K562 (cell line): ENCODE data around the gene CSNK1D.

Source experiments
- CHD2 ChIP-seq: IDR thresholded peaks from 2 replicates; pipeline ENCODE4 v1.6.1; 2011; ENCODE audit warnings: low read depth, low read length
- JUN ChIP-seq, 2 experiments: sonication (generic) in 1 of 2; formaldehyde crosslinking in 1 of 2; IDR thresholded peaks; 2 replicates each; pipeline versions ENCODE4 v1.6.1 to v1.8.0; 2012 to 2022; ENCODE audit warnings: borderline replicate concordance in 2 of 2, mild to moderate bottlenecking in 2 of 2, improper control_type of control experiment in 1 of 2, low read depth in 1 of 2, low read length in 1 of 2, missing genetic modification reagents in 1 of 2
- NR1H2 ChIP-seq: sonication (generic); formaldehyde crosslinking; IDR thresholded peaks from 2 replicates; pipeline ENCODE4 v1.4.0; 2020; ENCODE audit warnings: mild to moderate bottlenecking, missing genetic modification reagents
- RAD51 ChIP-seq: fragments of 450-650 bp; IDR thresholded peaks from 2 replicates; pipeline ENCODE4 v1.7.1; 2016; ENCODE audit warnings: low read depth, mild to moderate bottlenecking, borderline replicate concordance
- TAF15 ChIP-seq: fragments of 200-400 bp; formaldehyde crosslinking; IDR thresholded peaks from 2 replicates; pipeline ENCODE4 v1.6.1; 2017; ENCODE audit warnings: mild to moderate bottlenecking, low read depth, low read length, moderate library complexity
- THRAP3 ChIP-seq: fragments of 450-650 bp; IDR thresholded peaks from 2 replicates; pipeline ENCODE4 v1.6.1; 2016; ENCODE audit warnings: mild to moderate bottlenecking, inconsistent platforms, borderline replicate concordance
- ZNF76 ChIP-seq: fragments of 250-450 bp; sonication (Bioruptor Pico); IDR thresholded peaks from 2 replicates; pipeline ENCODE4 v1.4.0; 2020; ENCODE audit warnings: mild to moderate bottlenecking, moderate library complexity, borderline replicate concordance
- ZNF780A ChIP-seq: fragments of 250-450 bp; sonication (Bioruptor Pico); IDR thresholded peaks from 2 replicates; pipeline ENCODE4 v1.5.0; 2021; ENCODE audit warnings: mild to moderate bottlenecking
- TF ChIP-seq, protein P1 (sequence below): fragments of 250-450 bp; sonication (Bioruptor Pico); IDR thresholded peaks from 2 replicates; pipeline ENCODE4 v1.4.0; 2020; ENCODE audit warnings: mild to moderate bottlenecking, moderate library complexity
- TF ChIP-seq, protein P2 (sequence below): fragments of 250-450 bp; sonication (Bioruptor Pico); IDR thresholded peaks from 2 replicates; pipeline ENCODE4 v1.5.0; 2020; ENCODE audit warnings: mild to moderate bottlenecking, borderline replicate concordance
- TF ChIP-seq, protein P3 (sequence below), 2 experiments: fragments of 450-650 bp; formaldehyde crosslinking in 1 of 2; IDR thresholded peaks; 2 replicates each; pipeline versions ENCODE4 v1.4.0 to v1.6.1; 2014 to 2020; ENCODE audit warnings: mild to moderate bottlenecking in 2 of 2, borderline replicate concordance in 1 of 2, low read depth in 1 of 2

DNA sequence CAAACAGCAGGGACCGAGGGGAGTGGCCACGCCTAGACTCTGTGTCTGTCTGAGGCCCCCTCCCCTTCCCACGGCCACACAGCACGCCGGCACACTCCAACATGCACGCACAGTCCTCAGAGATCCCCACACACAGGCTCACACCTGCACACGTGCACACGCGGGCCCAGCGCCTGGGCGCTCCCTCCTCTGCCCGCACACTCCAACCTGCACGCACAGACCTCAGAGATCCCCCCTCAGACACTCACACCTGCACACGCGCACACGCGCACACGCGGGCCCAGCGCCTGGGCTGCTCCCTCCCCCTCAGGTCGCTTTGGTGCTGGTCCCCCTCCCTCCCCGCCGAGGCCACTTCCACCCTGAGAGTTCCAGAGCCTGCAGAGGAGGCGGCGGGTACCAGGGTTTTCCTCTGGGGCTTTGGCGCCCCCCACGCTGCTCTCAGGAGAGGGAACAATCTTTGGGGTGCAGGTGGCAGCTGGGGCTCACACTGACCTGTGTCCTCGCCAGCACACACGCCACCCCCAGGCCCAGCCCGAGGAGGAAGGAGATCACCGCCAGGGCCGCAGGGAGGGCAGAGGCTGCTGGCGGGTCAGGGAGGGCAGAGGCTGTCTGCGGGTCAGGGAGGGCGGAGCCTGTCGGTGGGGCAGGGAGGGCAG lies 42.3 kb upstream of the CSNK1D start:
- TF ChIP-seq ZNF76 (no peak), JUN (IDR thresholded peaks at IDR 0.05; ENCODE audit: borderline replicate concordance, low read depth, low read length) (no peak), JUN (CRISPR knock-in tag; IDR thresholded peaks at IDR 0.05; ENCODE audit: borderline replicate concordance) (no peak), CHD2 (no peak), ZNF780A (CRISPR knock-in tag) (no peak), RAD51 (no peak), THRAP3 (no peak), NR1H2 (CRISPR knock-in tag) (no peak), TAF15 (no peak)
- TF ChIP-seq, protein P1, sequence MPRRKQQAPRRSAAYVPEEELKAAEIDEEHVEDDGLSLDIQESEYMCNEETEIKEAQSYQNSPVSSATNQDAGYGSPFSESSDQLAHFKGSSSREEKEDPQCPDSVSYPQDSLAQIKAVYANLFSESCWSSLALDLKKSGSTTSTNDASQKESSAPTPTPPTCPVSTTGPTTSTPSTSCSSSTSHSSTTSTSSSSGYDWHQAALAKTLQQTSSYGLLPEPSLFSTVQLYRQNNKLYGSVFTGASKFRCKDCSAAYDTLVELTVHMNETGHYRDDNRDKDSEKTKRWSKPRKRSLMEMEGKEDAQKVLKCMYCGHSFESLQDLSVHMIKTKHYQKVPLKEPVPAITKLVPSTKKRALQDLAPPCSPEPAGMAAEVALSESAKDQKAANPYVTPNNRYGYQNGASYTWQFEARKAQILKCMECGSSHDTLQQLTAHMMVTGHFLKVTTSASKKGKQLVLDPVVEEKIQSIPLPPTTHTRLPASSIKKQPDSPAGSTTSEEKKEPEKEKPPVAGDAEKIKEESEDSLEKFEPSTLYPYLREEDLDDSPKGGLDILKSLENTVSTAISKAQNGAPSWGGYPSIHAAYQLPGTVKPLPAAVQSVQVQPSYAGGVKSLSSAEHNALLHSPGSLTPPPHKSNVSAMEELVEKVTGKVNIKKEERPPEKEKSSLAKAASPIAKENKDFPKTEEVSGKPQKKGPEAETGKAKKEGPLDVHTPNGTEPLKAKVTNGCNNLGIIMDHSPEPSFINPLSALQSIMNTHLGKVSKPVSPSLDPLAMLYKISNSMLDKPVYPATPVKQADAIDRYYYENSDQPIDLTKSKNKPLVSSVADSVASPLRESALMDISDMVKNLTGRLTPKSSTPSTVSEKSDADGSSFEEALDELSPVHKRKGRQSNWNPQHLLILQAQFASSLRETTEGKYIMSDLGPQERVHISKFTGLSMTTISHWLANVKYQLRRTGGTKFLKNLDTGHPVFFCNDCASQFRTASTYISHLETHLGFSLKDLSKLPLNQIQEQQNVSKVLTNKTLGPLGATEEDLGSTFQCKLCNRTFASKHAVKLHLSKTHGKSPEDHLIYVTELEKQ (CRISPR knock-in tag): no peak
- TF ChIP-seq, protein P2, sequence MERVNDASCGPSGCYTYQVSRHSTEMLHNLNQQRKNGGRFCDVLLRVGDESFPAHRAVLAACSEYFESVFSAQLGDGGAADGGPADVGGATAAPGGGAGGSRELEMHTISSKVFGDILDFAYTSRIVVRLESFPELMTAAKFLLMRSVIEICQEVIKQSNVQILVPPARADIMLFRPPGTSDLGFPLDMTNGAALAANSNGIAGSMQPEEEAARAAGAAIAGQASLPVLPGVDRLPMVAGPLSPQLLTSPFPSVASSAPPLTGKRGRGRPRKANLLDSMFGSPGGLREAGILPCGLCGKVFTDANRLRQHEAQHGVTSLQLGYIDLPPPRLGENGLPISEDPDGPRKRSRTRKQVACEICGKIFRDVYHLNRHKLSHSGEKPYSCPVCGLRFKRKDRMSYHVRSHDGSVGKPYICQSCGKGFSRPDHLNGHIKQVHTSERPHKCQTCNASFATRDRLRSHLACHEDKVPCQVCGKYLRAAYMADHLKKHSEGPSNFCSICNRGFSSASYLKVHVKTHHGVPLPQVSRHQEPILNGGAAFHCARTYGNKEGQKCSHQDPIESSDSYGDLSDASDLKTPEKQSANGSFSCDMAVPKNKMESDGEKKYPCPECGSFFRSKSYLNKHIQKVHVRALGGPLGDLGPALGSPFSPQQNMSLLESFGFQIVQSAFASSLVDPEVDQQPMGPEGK (CRISPR knock-in tag): no peak
- TF ChIP-seq, protein P3, sequence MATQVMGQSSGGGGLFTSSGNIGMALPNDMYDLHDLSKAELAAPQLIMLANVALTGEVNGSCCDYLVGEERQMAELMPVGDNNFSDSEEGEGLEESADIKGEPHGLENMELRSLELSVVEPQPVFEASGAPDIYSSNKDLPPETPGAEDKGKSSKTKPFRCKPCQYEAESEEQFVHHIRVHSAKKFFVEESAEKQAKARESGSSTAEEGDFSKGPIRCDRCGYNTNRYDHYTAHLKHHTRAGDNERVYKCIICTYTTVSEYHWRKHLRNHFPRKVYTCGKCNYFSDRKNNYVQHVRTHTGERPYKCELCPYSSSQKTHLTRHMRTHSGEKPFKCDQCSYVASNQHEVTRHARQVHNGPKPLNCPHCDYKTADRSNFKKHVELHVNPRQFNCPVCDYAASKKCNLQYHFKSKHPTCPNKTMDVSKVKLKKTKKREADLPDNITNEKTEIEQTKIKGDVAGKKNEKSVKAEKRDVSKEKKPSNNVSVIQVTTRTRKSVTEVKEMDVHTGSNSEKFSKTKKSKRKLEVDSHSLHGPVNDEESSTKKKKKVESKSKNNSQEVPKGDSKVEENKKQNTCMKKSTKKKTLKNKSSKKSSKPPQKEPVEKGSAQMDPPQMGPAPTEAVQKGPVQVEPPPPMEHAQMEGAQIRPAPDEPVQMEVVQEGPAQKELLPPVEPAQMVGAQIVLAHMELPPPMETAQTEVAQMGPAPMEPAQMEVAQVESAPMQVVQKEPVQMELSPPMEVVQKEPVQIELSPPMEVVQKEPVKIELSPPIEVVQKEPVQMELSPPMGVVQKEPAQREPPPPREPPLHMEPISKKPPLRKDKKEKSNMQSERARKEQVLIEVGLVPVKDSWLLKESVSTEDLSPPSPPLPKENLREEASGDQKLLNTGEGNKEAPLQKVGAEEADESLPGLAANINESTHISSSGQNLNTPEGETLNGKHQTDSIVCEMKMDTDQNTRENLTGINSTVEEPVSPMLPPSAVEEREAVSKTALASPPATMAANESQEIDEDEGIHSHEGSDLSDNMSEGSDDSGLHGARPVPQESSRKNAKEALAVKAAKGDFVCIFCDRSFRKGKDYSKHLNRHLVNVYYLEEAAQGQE (IDR thresholded peaks at IDR 0.05; ENCODE audit: borderline replicate concordance): 0 out of 2 replicates have a peak, but pooled peaks have one; percentile 14
- TF ChIP-seq, protein P3 (CRISPR knock-in tag; IDR thresholded peaks at IDR 0.05; ENCODE audit: low read depth): no peak
